ENCODE measurements around the gene ZNF844. TPM values are rescaled to one million over a fixed set of nuclear protein-coding genes. Genes with fewer than 3 reads are reported as not detected.

The ZNF844 gene
- total RNA-seq, 1 experiment from 2014 or later, result not detected

- intact Hi-C loops (cut with micrococcal nuclease), result no loop called here
- no peak overlapping the region for H3K4me2 ChIP-seq (ENCODE audit: low read length)
- H3K36me3 ChIP-seq (ENCODE audit: control insufficient read depth in 1 of 2, insufficient read depth in 2 of 2, low read length in 2 of 2), result no peaks in the 10 kb centered on the region
- H3K9me2 ChIP-seq (ENCODE audit: insufficient read depth), result no peaks in the 10 kb centered on the region
- BruUV-seq (replicated peaks), result no TSS peak
- ATAC-seq (no peak), DNase-seq (ENCODE audit: low read depth, low spot score) (no peak)
- H3K27me3 ChIP-seq (ENCODE audit: insufficient read depth, low read length), result no peaks in the 10 kb centered on the region
- RAD21 ChIA-PET (ENCODE audit: low non-redundant PET in 1 of 2, low total read pairs in 2 of 2, uncharacterized antibody in 2 of 2, unreplicated experiment in 2 of 2), result no interaction called here
- no peak overlapping the region for H2AFZ ChIP-seq (ENCODE audit: low read depth, low read length, poor library complexity, severe bottlenecking)
- no peak overlapping the region for H3K4me3 ChIP-seq (replicated peaks in 1 of 2; ENCODE audit: low read depth in 1 of 2, low read length in 2 of 2)
- H3K9ac ChIP-seq (ENCODE audit: low read length), result no peak overlapping the region
- no peaks in the 10 kb centered on the region for H4K20me1 ChIP-seq (ENCODE audit: insufficient read depth)
- POLR2A ChIA-PET, result no interaction called here
- CTCF ChIA-PET, result no interaction called here
- TF ChIP-seq EZH2phosphoT487 (IDR thresholded peaks at IDR 0.05; ENCODE audit: borderline replicate concordance), result no peak
- TF ChIP-seq TCF7L2 (IDR thresholded peaks at IDR 0.05; ENCODE audit: borderline replicate concordance, extremely low read depth, insufficient read depth, insufficient read length), result no peak
- TF ChIP-seq, protein P1, sequence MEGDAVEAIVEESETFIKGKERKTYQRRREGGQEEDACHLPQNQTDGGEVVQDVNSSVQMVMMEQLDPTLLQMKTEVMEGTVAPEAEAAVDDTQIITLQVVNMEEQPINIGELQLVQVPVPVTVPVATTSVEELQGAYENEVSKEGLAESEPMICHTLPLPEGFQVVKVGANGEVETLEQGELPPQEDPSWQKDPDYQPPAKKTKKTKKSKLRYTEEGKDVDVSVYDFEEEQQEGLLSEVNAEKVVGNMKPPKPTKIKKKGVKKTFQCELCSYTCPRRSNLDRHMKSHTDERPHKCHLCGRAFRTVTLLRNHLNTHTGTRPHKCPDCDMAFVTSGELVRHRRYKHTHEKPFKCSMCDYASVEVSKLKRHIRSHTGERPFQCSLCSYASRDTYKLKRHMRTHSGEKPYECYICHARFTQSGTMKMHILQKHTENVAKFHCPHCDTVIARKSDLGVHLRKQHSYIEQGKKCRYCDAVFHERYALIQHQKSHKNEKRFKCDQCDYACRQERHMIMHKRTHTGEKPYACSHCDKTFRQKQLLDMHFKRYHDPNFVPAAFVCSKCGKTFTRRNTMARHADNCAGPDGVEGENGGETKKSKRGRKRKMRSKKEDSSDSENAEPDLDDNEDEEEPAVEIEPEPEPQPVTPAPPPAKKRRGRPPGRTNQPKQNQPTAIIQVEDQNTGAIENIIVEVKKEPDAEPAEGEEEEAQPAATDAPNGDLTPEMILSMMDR (IDR thresholded peaks at IDR 0.05 in 2 of 3, conservative IDR thresholded peaks at IDR 0.05 in 1 of 3; ENCODE audit: borderline replicate concordance in 1 of 3, insufficient read depth in 1 of 3, low read depth in 2 of 3, low read length in 2 of 3), result no peak
- no peak for TF ChIP-seq EGR1 (IDR thresholded peaks at IDR 0.05; ENCODE audit: low read depth)
- no peak for TF ChIP-seq POLR2A (IDR thresholded peaks at IDR 0.05; ENCODE audit: borderline replicate concordance, extremely low read depth, insufficient read depth, insufficient read length)
- TF ChIP-seq ZFX (IDR thresholded peaks at IDR 0.05), result no peak
- no peak for TF ChIP-seq SRF (IDR thresholded peaks at IDR 0.05; ENCODE audit: low read depth)
- TF ChIP-seq SP1 (IDR thresholded peaks at IDR 0.05; ENCODE audit: low read depth), result no peak
- no peak for TF ChIP-seq FOSL1 (IDR thresholded peaks at IDR 0.05; ENCODE audit: low read depth)
- TF ChIP-seq ZNF274 (IDR thresholded peaks at IDR 0.05; ENCODE audit: low read depth, low read length), result no peak
- TF ChIP-seq EZH2 (IDR thresholded peaks at IDR 0.05), result no peak
- TF ChIP-seq, protein P2, sequence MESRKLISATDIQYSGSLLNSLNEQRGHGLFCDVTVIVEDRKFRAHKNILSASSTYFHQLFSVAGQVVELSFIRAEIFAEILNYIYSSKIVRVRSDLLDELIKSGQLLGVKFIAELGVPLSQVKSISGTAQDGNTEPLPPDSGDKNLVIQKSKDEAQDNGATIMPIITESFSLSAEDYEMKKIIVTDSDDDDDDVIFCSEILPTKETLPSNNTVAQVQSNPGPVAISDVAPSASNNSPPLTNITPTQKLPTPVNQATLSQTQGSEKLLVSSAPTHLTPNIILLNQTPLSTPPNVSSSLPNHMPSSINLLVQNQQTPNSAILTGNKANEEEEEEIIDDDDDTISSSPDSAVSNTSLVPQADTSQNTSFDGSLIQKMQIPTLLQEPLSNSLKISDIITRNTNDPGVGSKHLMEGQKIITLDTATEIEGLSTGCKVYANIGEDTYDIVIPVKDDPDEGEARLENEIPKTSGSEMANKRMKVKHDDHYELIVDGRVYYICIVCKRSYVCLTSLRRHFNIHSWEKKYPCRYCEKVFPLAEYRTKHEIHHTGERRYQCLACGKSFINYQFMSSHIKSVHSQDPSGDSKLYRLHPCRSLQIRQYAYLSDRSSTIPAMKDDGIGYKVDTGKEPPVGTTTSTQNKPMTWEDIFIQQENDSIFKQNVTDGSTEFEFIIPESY (IDR thresholded peaks at IDR 0.05; ENCODE audit: extremely low read depth, insufficient replicate concordance, low read length), result no peak
- no peak for TF ChIP-seq ELF1 (IDR thresholded peaks at IDR 0.05; ENCODE audit: borderline replicate concordance, low read depth)
- H3K4me1 ChIP-seq (ENCODE audit: control insufficient read depth in 1 of 2, insufficient read depth in 2 of 2, low read length in 2 of 2), result no peaks in the 10 kb centered on the region
- H3K27ac ChIP-seq (ENCODE audit: low read depth, low read length), result no peak overlapping the region
- H3K79me2 ChIP-seq (ENCODE audit: insufficient read depth, low read length), result no peaks in the 10 kb centered on the region
- H3K9me3 ChIP-seq (ENCODE audit: control insufficient read depth in 1 of 2, insufficient read depth in 1 of 2, low read depth in 1 of 2, low read length in 2 of 2), result peaks cover 0 to 5% of the 10 kb centered on the region in 2 experiments; a peak in 2 of 4 replicates
These were observed 52.9 kb downstream of the ZNF844 start for GRCh38 chr19:12117201-12117970.
